Small intestine (tissue), 7 donors: ENCODE results near the gene GLT6D1. TPM values are rescaled to one million over a fixed set of nuclear protein-coding genes. Genes with fewer than 3 reads are reported as not detected.

Experiments
- DNase-seq, 2 donors: peaks; one replicate each; pipeline versions ENCODE4 v3.0.0 to v3.0.0-alpha.2; 2013
- FAIRE-seq: peaks from 2 replicates; lab custom pipeline; 2012; peaks lifted over from hg19 to GRCh38; lab: Jason Lieb, UNC
- H3K27ac ChIP-seq, 3 donors: one replicate each; pipeline ENCODE4 v1.5.1; 2013; ENCODE audit warnings: low read length in 2 of 3, mild to moderate bottlenecking in 2 of 3, control low read depth in 1 of 3, inconsistent platforms in 1 of 3, low read depth in 1 of 3, moderate library complexity in 1 of 3
- H3K27me3 ChIP-seq, 3 donors: one replicate each; pipeline ENCODE4 v1.6.1; 2013; ENCODE audit warnings: low read length in 3 of 3, inconsistent platforms in 1 of 3; ENCODE audit not compliant: control insufficient read depth in 3 of 3, insufficient read depth in 3 of 3
- H3K36me3 ChIP-seq, 3 donors: one replicate each; pipeline ENCODE4 v1.6.1; 2013; ENCODE audit warnings: low read length in 3 of 3, inconsistent platforms in 1 of 3, low read depth in 1 of 3, mild to moderate bottlenecking in 1 of 3, moderate library complexity in 1 of 3; ENCODE audit not compliant: control insufficient read depth in 3 of 3, insufficient read depth in 2 of 3
- H3K4me1 ChIP-seq, 3 donors: one replicate each; pipeline ENCODE4 v1.6.1; 2013; ENCODE audit warnings: low read length in 2 of 3, inconsistent platforms in 1 of 3, low read depth in 1 of 3, mild to moderate bottlenecking in 1 of 3, moderate library complexity in 1 of 3; ENCODE audit not compliant: control insufficient read depth in 3 of 3, insufficient read depth in 2 of 3
- H3K4me3 ChIP-seq, 3 donors: one replicate each; pipeline ENCODE4 v1.5.1; 2013; ENCODE audit warnings: low read length in 3 of 3, control low read depth in 1 of 3, inconsistent platforms in 1 of 3, low read depth in 1 of 3, mild to moderate bottlenecking in 1 of 3, moderate library complexity in 1 of 3
- H3K9me3 ChIP-seq, 2 donors: one replicate each; pipeline ENCODE4 v1.6.1; 2013; ENCODE audit warnings: low read depth in 1 of 2, low read length in 1 of 2; ENCODE audit not compliant: control insufficient read depth in 2 of 2, insufficient read depth in 1 of 2
- WGBS, 3 donors: extraction: QIAGEN DNeasy Blood & Tissue Kit; methylation state at CpG; one replicate each; pipeline ENCODE4 v1.1.7; 2013; 5-methylcytosine and 5-hydroxymethylcytosine counted together
- polyA plus RNA-seq, 4 donors: library from polyadenylated mRNA; stranded (reverse) in 3 of 4; unstranded in 1 of 4; fragments of 200-250 nt in 3 of 4; fragments of 120-200 nt in 1 of 4; gene quantifications; one replicate each; pipeline versions ENCODE4 v1.2.1 to v1.2.3, GENCODE V29; 2013
- donor health status: healthy with polysubstance abuse.
- donor health status: control.
- donor health status: control.
- donor health status: Bipolar disorder and iron deficiency.
- donor health status: healthy.

Gene GLT6D1
- polyA plus RNA-seq, 4 donors = not detected

GRCh38 chr9:135590486-135591079, 48.8 kb downstream of the GLT6D1 start:
- H3K4me1 ChIP-seq = no peaks in the 10 kb centered on the region
- no peaks in the 10 kb centered on the region for H3K27me3 ChIP-seq
- no peak overlapping the region for H3K4me3 ChIP-seq
- H3K36me3 ChIP-seq = no peaks in the 10 kb centered on the region
- H3K9me3 ChIP-seq = no peaks in the 10 kb centered on the region
- DNase-seq (no peak), FAIRE-seq (no peak)
- 75 to 82% (median 76%) methylated on average over 25 of the region's 25 CpGs for WGBS, 3 donors
- H3K27ac ChIP-seq = no peak overlapping the region

GRCh38 chr9:135589596-135590485, 49.5 kb downstream of the GLT6D1 start:
- DNase-seq = no peak
- Histone ChIP-seq H3K36me3 (no peaks in the 10 kb centered on the region), H3K4me1 (no peaks in the 10 kb centered on the region), H3K27me3 (no peaks in the 10 kb centered on the region), H3K9me3 (no peaks in the 10 kb centered on the region), H3K27ac (no peak overlapping the region), H3K4me3 (no peak overlapping the region)
- WGBS, 3 donors = 65 to 74% (median 68%) methylated on average over 15 of the region's 15 CpGs
- no peak for FAIRE-seq

DNA sequence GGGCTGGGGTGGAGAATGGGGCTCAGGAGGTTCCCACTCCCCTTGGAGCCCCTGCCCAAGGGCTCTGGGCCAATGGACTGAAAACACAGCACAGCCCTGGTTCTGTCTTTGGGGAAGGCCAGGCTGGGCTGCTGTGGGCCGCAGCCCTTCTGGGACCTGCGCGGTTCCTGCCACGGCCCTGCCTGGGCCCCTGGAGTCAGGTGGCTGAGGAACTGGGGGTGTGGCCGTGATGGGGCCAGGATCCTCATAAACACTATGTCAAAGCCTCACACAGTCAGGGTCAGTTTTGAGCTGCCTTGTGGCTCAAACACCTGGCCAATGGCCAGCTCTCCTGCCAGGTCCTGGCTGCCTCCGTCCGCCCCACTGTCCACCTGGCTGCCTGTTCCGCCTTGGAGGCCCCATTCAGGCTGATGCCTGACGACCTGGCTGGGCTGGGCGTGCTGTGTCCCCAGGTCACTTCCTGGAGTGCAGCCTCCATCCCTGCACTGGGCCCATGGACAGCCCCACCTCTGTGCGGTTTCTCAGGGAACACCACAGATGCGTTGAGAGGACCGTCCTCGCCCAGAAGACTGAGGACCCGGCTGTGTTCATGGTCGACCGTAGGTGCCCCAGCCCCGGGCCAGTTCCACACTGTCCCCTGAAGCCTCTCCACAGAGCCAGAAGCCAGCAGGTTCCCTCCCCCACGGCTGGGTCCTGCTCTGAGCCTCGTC, 50.3 kb downstream of the GLT6D1 start:
- WGBS, 3 donors = 76 to 85% (median 80%) methylated on average over 20 of the region's 20 CpGs
- Histone ChIP-seq H3K4me1 (no peaks in the 10 kb centered on the region), H3K27ac (no peak overlapping the region), H3K9me3 (no peaks in the 10 kb centered on the region), H3K27me3 (no peaks in the 10 kb centered on the region), H3K4me3 (no peak overlapping the region), H3K36me3 (no peaks in the 10 kb centered on the region)
- FAIRE-seq (no peak), DNase-seq (no peak)

- H3K27ac ChIP-seq = no peak overlapping the region
- no peak overlapping the region for H3K4me3 ChIP-seq
- H3K9me3 ChIP-seq = no peaks in the 10 kb centered on the region
- WGBS, 3 donors = 86 to 90% (median 89%) methylated on average over 7 to 9 of the region's 9 CpGs
- no peaks in the 10 kb centered on the region for H3K4me1 ChIP-seq
- FAIRE-seq (no peak), DNase-seq (no peak)
- no peaks in the 10 kb centered on the region for H3K27me3 ChIP-seq
- no peaks in the 10 kb centered on the region for H3K36me3 ChIP-seq
Observed at GRCh38 chr9:135588371-135588770, 51.0 kb downstream of the GLT6D1 start.

- no peak for DNase-seq
- WGBS, 3 donors = 19% methylated on average over 7 of the region's 7 CpGs; no CpG with 5 or more reads in 2 of the 3 donors
- H3K4me1 ChIP-seq = no peaks in the 10 kb centered on the region
- FAIRE-seq = no peak
- no peaks in the 10 kb centered on the region for H3K9me3 ChIP-seq
- no peak overlapping the region for H3K27ac ChIP-seq
- no peaks in the 10 kb centered on the region for H3K36me3 ChIP-seq
- no peaks in the 10 kb centered on the region for H3K27me3 ChIP-seq
- H3K4me3 ChIP-seq = no peak overlapping the region
Observed at GRCh38 chr9:135587658-135588057, 51.7 kb downstream of the GLT6D1 start.

DNA sequence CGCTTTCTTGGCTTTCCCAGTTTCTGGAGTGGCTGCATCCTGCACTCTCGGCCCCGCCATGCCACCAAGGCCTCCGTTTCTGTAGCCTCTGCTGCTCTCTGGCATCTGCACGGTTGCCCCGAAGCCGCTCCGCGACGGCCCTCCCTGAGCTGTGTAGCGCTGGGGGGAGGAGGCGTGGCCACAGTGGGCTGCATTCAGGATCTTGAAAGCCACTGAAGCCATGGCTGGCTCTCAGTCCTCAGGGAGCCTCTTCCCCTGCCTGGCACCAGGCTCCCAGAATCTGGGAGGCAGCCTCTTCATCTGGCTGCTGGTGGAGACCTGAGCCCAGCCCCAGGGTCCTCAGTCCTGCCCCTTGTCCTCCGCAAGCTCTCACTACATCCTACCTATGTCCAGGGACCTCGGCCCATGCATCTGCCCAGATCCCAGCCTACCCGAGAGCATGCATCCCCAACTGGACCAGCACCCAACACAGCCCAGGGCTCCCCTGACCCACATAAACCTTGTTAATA, 52.7 kb downstream of the GLT6D1 start:
- FAIRE-seq (no peak), DNase-seq (no peak)
- no peaks in the 10 kb centered on the region for H3K36me3 ChIP-seq
- WGBS, 3 donors = 72 to 76% (median 73%) methylated on average over 14 to 15 of the region's 15 CpGs
- no peaks in the 10 kb centered on the region for H3K4me1 ChIP-seq
- H3K4me3 ChIP-seq = no peak overlapping the region
- no peaks in the 10 kb centered on the region for H3K27me3 ChIP-seq
- H3K9me3 ChIP-seq = no peaks in the 10 kb centered on the region
- H3K27ac ChIP-seq = no peak overlapping the region

DNA sequence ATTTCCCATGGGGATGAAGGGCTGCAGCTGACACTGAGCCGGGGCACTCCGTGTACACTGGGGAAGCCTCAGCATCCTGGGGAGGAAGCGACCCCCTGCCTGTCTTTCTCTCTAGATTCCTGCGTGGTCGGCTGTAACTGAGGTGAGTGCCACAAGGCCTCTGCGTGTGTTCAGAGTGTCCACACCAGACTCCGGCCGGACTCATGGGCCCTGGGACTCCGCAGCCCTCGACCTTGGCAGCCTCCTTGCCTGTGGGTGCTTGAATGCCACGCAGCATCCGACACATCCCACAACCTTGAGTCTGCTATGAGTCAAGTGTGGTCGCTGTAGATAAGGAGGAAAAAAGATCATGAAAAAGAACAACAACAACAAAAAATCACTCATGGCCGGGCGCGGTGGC, 54.4 kb downstream of the GLT6D1 start:
- Histone ChIP-seq H3K9me3 (no peaks in the 10 kb centered on the region), H3K4me1 (no peaks in the 10 kb centered on the region), H3K27me3 (no peaks in the 10 kb centered on the region), H3K27ac (no peak overlapping the region), H3K36me3 (no peaks in the 10 kb centered on the region), H3K4me3 (no peak overlapping the region)
- WGBS, 3 donors = 63 to 76% (median 68%) methylated on average over 16 of the region's 16 CpGs
- no peak for FAIRE-seq
- no peak for DNase-seq

DNA sequence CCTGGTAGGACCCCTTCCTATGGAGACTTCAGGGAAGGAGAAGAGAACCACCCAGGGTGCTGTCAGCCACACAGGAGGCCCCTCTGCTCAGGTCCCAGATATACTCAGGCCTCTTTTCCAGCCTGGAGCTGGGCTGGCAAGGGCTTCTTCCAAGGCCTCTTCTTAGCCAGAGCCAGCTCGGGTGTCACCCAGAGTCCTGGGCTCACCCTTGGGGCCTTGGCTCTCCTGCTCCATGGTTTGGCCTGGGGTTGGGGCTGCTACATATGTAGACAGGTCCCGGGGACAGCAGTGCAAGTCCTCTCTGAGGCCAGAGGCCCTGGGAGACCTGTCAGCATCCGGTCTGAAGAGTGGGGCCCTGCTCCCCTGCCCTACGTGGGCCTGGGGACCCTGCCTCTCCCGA, 55.0 kb downstream of the GLT6D1 start:
- no peaks in the 10 kb centered on the region for H3K36me3 ChIP-seq
- H3K9me3 ChIP-seq = no peaks in the 10 kb centered on the region
- WGBS, 3 donors = 45 to 56% (median 47%) methylated on average over 5 of the region's 5 CpGs
- no peak overlapping the region for H3K4me3 ChIP-seq
- H3K27me3 ChIP-seq = no peaks in the 10 kb centered on the region
- DNase-seq (no peak), FAIRE-seq (no peak)
- no peaks in the 10 kb centered on the region for H3K4me1 ChIP-seq
- H3K27ac ChIP-seq = no peak overlapping the region
